Esophagus squamous epithelium (tissue), 4 donors: ENCODE data around the gene TMA7.

ENCODE experiments used
- CTCF ChIP-seq, 6 experiments: fragments of 450-650 bp in 4 of 6; fragments of 200-600 bp in 2 of 6; sonication (generic) in 2 of 6; IDR thresholded peaks; one replicate each; pipeline ENCODE4 v1.5.1; 2016 to 2019; ENCODE audit warnings: antibody characterized with exemption in 6 of 6, mild to moderate bottlenecking in 4 of 6, moderate library complexity in 4 of 6
- POLR2A ChIP-seq, 4 donors: fragments of 450-650 bp; IDR thresholded peaks; one replicate each; pipeline ENCODE4 v1.6.1; 2017; ENCODE audit warnings: antibody characterized with exemption in 4 of 4, mild to moderate bottlenecking in 4 of 4, moderate library complexity in 3 of 4

GRCh38 chr3:48406443-48407431 is 33.3 kb upstream of the TMA7 start:
- no peak for TF ChIP-seq CTCF (IDR thresholded peaks at IDR 0.05)
- TF ChIP-seq POLR2A (IDR thresholded peaks at IDR 0.05) = no peak
